AG08395 (cell line): Measurements from ENCODE around the gene PLA2G4F.
"Not testable (repeated sequence)": the region's sequence is repeated elsewhere in the genome, so short reads cannot be mapped to it uniquely, and the experiment has no call there.

Experiments
- DNase-seq: peaks from one replicate; pipeline ENCODE4 v3.0.0; 2012; ENCODE audit warnings: mixed read lengths, low spot score

The PLA2G4F gene

GRCh38 chr15:42100021-42100800, 56.2 kb downstream of the PLA2G4F start:
- no peak for DNase-seq

- DNase-seq = no peak
These were observed 59.4 kb downstream of the PLA2G4F start for GRCh38 chr15:42097018-42097417.

- DNase-seq = no peak
These were observed 61.9 kb downstream of the PLA2G4F start, which contains the start of gene PLA2G4D for GRCh38 chr15:42094512-42094963. PLA2G4D (minus strand) TSS chr15:42094562; CDS start chr15:42094459, 103 bp downstream.

GRCh38 chr15:42093966-42094365, 62.5 kb downstream of the PLA2G4F start:
- no peak for DNase-seq

- DNase-seq = no peak
These were observed 63.8 kb downstream of the PLA2G4F start for GRCh38 chr15:42092398-42093318.

- DNase-seq = not testable (repeated sequence)
These were observed 64.6 kb downstream of the PLA2G4F start for GRCh38 chr15:42091753-42092397.

- DNase-seq = no peak
These were observed 65.7 kb downstream of the PLA2G4F start for GRCh38 chr15:42090781-42091180.

GRCh38 chr15:42090370-42090769, 66.1 kb downstream of the PLA2G4F start:
- no peak for DNase-seq

- no peak for DNase-seq
These were observed 66.5 kb downstream of the PLA2G4F start for GRCh38 chr15:42089942-42090341.
